Measurements from ENCODE around the gene CACNA1E. TPM values are rescaled to one million over a fixed set of nuclear protein-coding genes. Genes with fewer than 3 reads are reported as not detected.

CACNA1E gene
- total RNA-seq, 1 donor from 2014 or later, result not detected

DNA sequence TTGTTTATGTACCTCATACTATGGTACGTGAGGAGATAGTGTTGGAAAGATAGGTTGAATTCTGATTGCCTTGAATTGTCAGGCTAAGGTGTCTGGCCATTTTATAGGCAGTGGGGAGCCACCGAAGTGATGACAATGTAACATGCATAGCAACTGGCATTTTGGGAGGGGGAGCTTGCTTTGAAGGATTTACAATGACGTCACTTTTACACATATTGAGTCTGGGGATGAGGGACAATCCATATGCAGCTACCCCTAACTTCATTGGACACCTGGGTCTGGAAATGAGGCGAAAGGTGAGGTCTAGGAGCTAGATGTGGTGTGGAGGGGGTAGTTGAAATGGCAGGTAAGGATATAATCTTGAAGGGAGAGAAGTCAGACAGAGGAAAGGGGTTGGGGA lies 7.7 kb upstream of the CACNA1E start:
- H3K4me3 Mint-ChIP-seq (ENCODE audit: unreplicated experiment), result no peak overlapping the region
- H3K27me3 Mint-ChIP-seq (ENCODE audit: low read depth), result peaks cover 19% of the 10 kb centered on the region
- no peak for DNase-seq (ENCODE audit: low spot score)
- TF ChIP-seq, protein P1, sequence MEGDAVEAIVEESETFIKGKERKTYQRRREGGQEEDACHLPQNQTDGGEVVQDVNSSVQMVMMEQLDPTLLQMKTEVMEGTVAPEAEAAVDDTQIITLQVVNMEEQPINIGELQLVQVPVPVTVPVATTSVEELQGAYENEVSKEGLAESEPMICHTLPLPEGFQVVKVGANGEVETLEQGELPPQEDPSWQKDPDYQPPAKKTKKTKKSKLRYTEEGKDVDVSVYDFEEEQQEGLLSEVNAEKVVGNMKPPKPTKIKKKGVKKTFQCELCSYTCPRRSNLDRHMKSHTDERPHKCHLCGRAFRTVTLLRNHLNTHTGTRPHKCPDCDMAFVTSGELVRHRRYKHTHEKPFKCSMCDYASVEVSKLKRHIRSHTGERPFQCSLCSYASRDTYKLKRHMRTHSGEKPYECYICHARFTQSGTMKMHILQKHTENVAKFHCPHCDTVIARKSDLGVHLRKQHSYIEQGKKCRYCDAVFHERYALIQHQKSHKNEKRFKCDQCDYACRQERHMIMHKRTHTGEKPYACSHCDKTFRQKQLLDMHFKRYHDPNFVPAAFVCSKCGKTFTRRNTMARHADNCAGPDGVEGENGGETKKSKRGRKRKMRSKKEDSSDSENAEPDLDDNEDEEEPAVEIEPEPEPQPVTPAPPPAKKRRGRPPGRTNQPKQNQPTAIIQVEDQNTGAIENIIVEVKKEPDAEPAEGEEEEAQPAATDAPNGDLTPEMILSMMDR (IDR thresholded peaks at IDR 0.05), result no peak
- no peaks in the 10 kb centered on the region for H3K36me3 Mint-ChIP-seq (ENCODE audit: low read depth)
- H3K4me1 Mint-ChIP-seq (ENCODE audit: low read depth), result no peaks in the 10 kb centered on the region
- H3K9me3 Mint-ChIP-seq (ENCODE audit: low read depth), result no peaks in the 10 kb centered on the region
- no peak overlapping the region for H3K27ac Mint-ChIP-seq (ENCODE audit: unreplicated experiment)

DNA sequence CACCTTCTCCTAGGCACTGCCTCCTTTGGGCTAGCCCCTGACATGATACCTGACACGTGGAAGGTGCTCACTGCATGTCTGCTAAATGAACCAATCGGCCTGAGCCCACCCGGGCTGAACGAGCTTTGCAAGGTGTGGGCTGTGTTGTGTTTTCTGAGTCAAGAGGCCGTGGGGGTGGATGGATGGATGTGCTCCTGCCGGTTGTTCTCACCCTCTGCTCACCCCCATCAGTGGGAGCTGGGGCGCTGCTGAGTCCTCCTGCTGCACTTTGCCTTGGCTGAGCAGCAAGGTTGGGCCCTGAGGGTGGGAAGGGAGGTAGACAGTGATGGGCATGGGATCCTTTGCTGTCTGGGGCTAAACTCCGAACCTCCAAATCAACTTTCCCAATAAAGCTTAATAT lies 6.7 kb upstream of the CACNA1E start:
- Mint-ChIP-seq H3K27me3 (ENCODE audit: low read depth) (peaks cover 29% of the 10 kb centered on the region), H3K9me3 (ENCODE audit: low read depth) (no peaks in the 10 kb centered on the region), H3K27ac (ENCODE audit: unreplicated experiment) (no peak overlapping the region), H3K4me3 (ENCODE audit: unreplicated experiment) (no peak overlapping the region), H3K36me3 (ENCODE audit: low read depth) (no peaks in the 10 kb centered on the region), H3K4me1 (ENCODE audit: low read depth) (no peaks in the 10 kb centered on the region)
- TF ChIP-seq, protein P1 (IDR thresholded peaks at IDR 0.05), result no peak
- no peak for DNase-seq (ENCODE audit: low spot score)

DNA sequence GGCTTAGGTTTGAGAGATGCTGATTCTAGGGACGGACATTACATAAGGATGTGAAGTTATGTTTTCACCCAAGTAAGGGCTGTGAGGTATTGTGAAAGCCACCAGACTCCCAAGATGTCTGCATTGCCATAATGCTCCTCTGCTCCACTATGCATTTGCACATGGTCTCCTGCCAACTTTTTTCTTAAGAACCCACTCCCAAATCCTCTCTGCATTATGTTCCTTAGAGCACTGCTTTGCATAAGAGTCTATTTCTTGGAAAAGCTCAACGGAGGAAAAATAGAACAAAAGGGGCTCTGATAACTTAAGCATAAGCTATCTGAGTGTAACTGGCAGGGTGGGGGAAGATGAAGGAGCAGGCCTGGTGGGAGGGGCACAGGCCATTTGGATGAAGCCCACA lies 5.0 kb upstream of the CACNA1E start:
- Mint-ChIP-seq H3K9me3 (ENCODE audit: low read depth) (no peaks in the 10 kb centered on the region), H3K4me3 (ENCODE audit: unreplicated experiment) (no peak overlapping the region), H3K27me3 (ENCODE audit: low read depth) (peaks cover 40% of the 10 kb centered on the region)

DNA sequence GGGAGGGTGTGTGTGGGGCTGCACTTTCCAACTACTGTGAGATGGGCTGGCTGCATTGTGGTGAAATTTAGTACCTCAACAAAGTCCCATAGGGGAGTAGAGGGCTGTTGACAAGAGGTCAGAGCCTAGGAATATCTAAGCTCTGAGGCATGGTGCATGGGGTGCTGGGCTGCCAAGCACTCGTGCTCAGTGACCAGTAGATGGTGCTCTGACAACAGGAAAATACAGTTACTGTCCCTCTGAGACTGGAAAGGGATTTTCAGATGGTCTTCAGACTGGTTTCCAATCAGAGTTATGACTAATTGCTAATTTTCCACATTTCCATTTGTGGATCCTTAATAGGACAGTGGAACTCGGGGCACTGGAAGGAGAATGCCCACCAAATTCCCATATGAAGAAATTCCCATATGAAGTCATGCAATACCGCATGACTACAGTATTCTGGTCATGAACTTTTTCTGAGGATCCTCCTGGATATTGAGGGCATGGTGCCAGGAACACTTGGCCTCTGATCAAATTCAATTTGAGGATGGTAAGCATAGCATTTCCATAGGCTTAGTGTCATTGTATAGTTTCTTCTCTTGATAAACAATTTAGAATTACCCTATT lies 4.1 kb upstream of the CACNA1E start:
- Mint-ChIP-seq H3K27me3 (ENCODE audit: low read depth) (peaks cover 50% of the 10 kb centered on the region), H3K4me1 (ENCODE audit: low read depth) (peaks cover 7% of the 10 kb centered on the region), H3K27ac (ENCODE audit: unreplicated experiment) (no peak overlapping the region), H3K9me3 (ENCODE audit: low read depth) (no peaks in the 10 kb centered on the region), H3K36me3 (ENCODE audit: low read depth) (peaks cover 3% of the 10 kb centered on the region), H3K4me3 (ENCODE audit: unreplicated experiment) (no peak overlapping the region)
- no peak for DNase-seq (ENCODE audit: low spot score)
- TF ChIP-seq, protein P1 (IDR thresholded peaks at IDR 0.05), result peak; percentile 86

More for the DNA sequence above, 5.0 kb upstream of the CACNA1E start:
- Mint-ChIP-seq H3K36me3 (ENCODE audit: low read depth) (peaks cover 3% of the 10 kb centered on the region), H3K4me1 (ENCODE audit: low read depth) (peaks cover 7% of the 10 kb centered on the region), H3K27ac (ENCODE audit: unreplicated experiment) (no peak overlapping the region)
- TF ChIP-seq, protein P1 (IDR thresholded peaks at IDR 0.05), result no peak
- no peak for DNase-seq (ENCODE audit: low spot score)

DNA sequence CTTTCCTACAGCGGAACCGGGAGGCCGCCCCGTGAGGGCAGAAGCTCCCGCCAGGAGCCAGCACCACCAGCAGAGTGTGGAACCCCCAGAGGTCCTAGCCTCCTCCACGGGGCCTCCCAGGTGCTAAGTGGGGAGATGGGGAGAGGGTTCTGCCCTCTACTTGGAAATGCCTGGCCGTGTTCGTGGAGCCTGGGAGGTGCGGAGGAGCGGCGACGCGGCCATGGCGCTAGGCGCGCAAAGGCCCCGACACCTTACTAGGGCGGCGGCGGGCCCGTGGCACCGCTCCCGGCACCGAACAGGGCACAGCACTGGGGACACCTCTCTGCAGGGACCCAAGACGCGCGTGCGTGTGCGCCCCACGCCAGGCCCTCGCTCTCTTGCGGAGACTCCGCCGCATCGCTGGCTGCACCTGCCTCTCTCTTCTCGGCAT lies 1.3 kb upstream of the CACNA1E start:
- H3K4me1 Mint-ChIP-seq (ENCODE audit: low read depth), result peaks cover 7% of the 10 kb centered on the region

More for the DNA sequence above, 1.3 kb upstream of the CACNA1E start:
- TF ChIP-seq, protein P1 (IDR thresholded peaks at IDR 0.05), result no peak
- Mint-ChIP-seq H3K36me3 (ENCODE audit: low read depth) (peaks cover 3% of the 10 kb centered on the region), H3K27ac (ENCODE audit: unreplicated experiment) (no peak overlapping the region), H3K4me3 (ENCODE audit: unreplicated experiment) (no peak overlapping the region), H3K9me3 (ENCODE audit: low read depth) (no peaks in the 10 kb centered on the region), H3K27me3 (ENCODE audit: low read depth) (peaks cover 74% of the 10 kb centered on the region)
- DNase-seq (ENCODE audit: low spot score), result no peak
